ENCODE measurements around the gene ZNF709.
"Not testable (repeated sequence)": the region's sequence is repeated elsewhere in the genome, so short reads cannot be mapped to it uniquely, and the experiment has no call there.

ZNF709 gene

GRCh38 chr19:12484371-12485051, at the start of gene ZNF709:
TSS of gene ZNF709 (minus strand) at chr19:12484816. CDS start at chr19:12484657, 159 bp downstream.
- peak; percentile 92 for DNase-seq

DNA sequence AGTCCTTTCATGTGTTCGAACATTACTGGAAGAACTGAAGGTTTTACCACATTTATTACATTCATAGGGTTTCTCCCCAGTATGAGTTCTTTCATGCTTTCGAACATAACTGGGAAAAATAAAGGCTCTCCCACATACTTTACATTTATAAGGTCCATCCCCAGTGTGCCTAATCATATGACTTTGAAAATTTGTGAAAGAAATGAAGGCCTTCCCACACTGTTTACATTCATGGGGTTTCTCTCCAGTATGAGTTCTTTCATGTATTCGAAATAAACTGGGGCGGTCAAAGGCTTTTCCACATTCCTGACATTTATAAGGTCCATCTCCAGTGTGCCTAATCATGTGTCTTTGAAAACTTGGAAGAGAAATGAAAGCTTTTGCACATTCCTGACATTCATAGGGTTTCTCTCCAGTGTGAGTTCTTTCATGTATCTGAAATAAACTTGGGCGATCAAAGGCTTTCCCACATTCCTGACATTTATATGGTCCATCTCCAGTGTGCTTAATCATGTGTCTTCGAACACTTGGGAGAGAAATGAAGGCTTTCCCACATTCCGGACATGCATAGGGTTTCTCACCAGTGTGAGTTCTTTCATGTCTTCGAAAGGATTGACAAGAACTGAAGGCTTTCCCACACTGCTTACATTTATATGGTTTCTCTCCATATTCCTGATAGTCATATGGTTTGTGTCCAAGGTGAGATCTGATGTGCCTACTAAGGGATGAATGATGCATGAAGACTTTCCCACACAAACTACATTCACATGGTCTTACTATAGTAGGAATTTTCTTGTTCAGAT, 42.6 kb upstream of the ZNF709 start:
- peak; percentile 47 for DNase-seq

DNA sequence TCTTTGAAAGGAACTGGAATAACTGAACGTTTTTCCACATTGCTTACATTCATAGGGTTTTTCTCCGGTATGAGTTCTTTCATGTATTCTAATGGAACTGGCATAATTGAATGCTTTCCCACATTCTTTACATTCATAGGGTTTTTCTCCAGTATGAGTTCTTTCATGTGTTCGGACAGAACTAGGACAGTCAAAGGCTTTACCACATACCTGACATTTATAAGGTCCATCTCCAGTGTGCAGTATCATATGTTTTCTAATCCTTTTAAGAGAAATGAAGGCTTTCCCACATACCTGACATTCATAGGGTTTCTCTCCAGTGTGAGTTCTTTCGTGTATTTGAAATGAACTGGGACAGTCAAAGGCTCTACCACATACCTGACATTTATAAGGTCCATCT, 41.9 kb upstream of the ZNF709 start:
- no peak for DNase-seq

DNA sequence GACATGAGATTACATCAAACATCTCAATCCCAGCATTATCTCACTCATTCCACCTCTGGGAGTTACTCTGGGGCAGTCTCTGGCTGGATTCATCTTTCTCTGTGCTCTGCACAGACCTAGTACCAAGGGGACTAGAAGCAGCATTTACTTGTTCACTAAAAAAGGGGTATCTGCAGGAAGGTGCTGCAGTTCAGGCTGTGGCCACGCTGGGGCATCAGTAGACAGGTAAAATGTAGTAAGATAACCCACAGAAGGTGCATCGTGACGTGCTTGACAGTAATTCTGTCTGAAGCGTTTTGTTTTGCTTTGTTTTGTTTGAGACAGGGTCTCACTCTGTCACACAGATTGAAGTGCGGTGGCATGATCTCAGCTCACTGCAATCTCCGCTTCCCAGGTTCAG, 37.4 kb upstream of the ZNF709 start:
- DNase-seq: no peak

DNA sequence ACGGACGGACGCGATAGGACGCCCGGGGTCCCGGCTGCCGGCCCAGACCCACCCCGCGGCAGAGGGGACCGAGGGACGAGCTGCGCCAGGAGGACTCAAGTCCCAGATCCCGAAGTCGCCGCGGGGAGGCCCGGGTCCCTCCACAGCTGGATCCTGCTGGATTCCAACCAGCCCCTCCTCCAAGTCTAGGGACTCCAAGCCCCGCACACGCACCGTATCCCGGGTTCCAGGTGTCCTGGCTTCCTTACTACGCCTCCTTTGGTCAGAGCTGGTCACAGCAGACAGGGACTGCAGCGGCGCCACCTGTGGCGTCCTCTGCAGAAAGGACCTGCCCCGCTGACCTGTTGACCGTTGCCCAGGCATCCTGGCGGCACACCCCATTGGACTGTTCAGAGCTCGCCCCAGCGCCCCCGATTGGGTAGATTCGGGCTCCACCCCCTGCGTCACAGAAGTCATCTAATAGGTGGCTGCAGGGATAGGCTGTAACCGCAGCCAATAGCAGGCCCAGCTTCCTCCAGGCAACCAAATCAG, 29.0 kb upstream of the ZNF709 start:
- DNase-seq: no peak

DNA sequence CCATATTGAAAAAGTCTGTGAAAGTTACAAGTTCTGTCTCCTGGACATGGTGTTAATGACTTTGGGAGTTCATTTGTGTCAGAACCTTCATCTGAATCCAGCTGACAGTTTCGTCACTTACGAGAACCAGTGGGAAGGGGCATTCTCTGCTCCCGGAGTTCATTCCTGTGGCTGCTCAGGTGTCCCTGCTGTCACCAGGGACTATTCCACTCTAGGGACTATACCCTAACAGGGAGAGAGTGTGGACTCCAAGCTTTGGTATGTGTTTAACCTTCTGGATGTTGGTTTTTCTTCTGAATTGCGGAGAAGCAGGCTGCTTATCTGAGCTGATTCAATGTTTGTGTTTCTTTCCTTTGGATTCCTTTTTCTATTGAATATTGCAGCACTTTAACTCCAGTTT, 12.4 kb upstream of the ZNF709 start:
- no peak for DNase-seq

DNA sequence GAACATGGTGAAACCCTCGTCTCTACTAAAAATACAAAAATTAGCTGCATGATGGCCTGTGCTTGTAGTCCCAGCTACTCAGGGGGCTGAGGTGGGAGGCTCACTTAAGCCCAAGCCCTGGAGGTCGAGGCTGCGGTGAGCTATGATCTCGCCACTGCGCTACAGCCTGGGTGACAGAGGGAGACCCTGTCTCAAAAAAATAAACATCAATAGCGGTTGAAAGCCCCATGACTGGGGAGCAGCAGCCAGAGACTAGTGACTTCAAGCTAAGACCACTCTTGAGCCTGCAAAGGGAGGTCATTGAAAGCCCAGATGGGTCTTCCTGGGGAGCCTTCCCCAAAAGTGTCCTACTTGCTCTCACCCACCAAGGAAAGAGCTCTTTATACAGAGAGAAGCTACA, 11.9 kb upstream of the ZNF709 start:
- DNase-seq: no peak

DNA sequence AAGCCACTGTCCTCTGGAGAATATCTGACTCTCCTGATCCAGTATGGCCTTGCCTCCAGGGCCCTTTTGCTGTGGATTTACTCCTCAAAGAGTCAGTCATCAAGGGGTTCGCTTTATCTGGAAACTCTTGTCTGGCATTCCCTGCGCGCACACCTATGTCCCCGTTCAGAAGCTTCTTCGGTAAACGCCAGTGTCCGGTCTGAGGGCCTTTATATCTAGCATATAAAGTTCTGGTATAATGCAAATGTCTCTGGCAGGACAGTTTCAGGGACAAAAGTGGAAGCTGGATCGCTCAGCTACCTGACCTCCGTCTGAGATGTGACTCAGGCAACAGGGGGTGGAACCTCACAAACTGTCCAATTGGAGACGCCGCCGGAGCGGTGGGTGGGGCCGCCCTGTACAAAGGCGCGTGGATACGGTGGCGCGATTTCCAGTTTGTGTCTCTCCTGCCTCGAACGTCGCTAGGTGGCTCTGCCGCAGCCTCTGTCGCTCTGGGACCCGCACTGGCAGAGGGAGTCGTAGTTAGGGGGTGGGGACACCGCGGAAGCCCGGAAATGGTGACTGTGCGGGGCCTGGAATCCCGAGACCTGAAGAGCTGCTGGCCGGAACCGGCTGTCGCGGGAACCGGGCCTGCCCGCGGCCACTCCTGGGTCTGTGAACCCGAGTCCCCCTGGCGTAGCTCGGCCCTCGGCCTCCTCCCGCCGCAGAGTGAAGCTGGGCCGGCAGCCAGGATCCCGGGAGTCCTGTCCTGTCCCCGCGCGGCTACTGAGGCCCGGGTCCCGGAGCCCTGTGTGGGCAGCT, 10.6 kb upstream of the ZNF709 start:
- peak; percentile 98 for DNase-seq

DNA sequence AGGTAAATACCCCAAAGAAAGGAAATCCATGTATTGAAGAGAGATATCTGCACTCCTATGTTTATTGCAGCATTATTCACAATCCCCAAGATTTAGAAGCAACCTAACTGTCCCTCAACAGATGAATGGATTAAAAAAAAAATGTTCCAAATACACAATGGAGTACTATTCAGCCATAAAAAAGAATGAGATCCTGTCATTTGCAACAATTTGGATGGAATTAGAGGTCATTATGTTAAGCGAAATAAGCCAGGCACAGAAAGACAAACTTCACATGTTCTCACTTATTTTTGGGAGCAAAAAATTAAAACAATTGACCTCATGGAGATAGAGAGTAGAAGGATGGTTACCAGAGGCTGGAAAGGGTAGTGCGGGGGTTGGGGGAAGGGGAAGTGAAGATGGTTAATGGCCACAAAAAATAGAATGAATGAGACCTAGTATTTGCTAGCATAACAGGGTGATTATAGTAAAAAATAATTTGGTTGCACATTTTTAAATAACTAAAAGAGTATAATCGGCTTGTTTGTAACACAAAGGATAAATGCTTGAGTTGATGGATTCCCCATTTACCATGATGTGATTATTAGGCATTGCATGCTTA, 9.7 kb upstream of the ZNF709 start:
- no peak for DNase-seq

- DNase-seq: not testable (repeated sequence)
These were observed 1.7 kb upstream of the ZNF709 start for GRCh38 chr19:12486265-12486783.

DNA sequence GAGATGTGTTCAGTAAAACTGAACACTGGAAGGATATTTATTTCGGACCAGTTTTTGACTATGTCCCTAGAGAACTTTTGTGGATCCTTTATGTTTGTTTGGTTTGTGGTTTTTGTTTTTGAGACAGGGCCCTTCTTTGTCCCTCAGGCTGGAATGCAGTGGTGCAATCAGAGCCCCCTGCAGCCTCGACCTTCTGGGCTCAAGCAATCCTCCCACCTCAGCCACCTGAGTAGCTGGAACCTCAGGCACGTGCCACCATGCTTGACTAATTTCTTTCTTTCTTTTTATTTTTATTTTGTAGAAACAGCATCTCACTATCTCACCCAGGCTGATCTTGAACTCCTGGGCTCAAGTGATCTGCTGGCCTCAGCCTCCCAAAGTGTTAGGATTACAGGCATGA, 955 bp upstream of the ZNF709 start:
- no peak for DNase-seq

- no peak for DNase-seq
These were observed 418 bp upstream of the ZNF709 start for GRCh38 chr19:12485052-12485416.

GRCh38 chr19:12484011-12484370, 625 bp downstream of the ZNF709 start:
- DNase-seq: no peak

DNA sequence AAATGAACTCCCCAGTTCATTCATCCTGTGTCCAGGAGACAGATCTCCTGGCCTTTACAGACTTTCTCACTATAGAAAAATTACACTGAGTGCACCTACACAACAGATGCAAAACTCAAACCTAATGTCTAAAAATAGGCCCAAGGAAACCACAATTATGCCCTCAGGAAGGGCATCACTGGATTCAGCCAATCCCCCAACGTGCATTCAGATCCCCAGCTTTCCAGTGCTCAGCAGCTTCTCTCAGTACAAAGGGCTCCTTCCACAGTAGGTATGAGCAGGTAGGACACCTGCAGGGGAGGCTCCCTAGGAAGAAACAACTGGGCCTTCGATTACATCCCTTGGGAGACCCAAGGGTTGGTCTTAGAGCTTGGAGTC, 2.1 kb downstream of the ZNF709 start:
- no peak for DNase-seq

DNA sequence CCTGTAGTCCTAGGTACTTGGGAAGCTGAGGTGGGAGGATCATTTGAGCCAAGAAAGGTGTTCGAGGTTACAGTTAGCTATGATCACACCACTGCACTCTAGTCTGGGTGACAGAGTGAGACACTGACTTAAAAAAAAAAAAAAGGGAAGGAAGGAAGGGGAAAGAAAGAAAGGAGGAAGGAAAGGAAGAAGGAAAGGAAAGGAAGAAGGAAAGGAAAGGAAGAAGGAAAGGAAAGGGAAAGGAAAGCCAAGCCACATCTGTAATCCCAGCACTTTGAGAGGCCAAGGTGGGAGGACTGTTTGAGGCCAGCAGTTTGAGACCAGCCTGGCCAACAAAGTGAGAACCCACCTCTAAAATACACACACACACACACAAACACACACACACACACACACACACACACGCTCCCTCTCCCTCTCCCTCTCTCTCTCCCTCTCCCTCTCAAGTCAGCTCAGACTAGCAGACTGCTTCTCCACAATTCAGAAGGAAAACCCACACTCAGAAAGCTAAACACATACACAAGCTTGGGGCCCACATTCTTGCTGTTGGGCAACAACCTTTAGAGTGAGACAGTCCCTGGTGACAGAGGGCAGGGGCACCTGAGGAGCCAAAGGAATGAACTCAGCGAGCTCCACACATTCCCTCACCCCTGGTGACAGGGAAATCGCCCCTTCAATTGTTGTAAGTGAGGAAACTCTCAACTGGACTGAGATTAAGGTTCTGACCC, 2.7 kb downstream of the ZNF709 start:
- DNase-seq: no peak

DNA sequence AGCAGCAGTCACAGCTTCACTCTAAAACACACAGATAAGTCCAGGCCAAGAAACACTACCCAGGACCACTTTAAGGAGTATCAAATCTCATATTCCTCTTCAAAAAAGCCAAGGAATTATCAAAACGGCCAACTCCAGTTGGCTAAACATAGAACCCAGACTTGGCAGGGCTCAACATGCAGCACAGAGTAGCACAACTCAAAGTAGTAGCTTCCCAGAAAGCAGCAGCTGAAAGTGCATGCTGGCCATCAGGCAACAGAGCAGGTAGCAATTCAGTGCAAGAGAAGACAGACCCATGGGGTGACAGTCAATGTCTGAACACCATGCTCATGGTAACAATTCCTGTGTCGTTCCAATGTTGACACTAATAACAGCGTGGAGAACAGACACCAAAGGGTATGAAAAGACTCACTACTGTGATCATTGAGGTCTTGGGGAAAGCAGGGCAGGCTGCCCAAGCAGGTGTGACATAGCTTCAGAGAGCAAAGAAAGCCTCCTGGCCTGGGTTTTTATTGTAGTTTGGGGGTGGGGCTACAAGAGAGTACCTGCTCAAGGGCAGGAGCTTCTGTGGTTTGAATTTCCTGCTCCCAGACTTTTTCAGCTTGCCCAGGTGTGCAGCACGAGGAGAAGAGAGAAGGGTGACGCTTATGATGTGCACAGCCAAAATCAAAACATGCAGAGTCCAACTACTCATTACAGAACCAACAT, 6.2 kb downstream of the ZNF709 start:
- no peak for DNase-seq

DNA sequence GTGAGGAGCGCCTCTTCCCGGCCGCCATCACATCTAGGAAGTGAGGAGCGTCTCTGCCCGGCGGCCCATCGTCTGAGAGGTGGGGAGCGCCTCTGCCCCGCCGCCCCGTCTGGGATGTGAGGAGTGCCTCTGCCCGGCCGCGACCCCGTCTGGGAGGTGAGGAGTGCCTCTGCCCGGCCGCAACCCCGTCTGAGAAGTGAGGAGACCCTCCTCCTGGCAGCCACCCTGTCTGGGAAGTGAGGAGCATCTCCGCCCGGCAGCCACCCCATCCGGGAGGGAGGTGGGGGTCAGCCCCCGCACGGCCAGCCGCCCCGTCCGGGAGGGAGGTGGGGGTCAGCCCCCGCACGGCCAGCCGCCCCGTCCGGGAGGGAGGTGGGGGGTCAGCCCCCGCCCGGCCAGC, 17.0 kb downstream of the ZNF709 start:
- DNase-seq: not testable (repeated sequence)

- no peak for DNase-seq
These were observed 19.4 kb downstream of the ZNF709 start for GRCh38 chr19:12465211-12465610.

- DNase-seq: no peak
These were observed 19.8 kb downstream of the ZNF709 start for GRCh38 chr19:12464769-12465168.

DNA sequence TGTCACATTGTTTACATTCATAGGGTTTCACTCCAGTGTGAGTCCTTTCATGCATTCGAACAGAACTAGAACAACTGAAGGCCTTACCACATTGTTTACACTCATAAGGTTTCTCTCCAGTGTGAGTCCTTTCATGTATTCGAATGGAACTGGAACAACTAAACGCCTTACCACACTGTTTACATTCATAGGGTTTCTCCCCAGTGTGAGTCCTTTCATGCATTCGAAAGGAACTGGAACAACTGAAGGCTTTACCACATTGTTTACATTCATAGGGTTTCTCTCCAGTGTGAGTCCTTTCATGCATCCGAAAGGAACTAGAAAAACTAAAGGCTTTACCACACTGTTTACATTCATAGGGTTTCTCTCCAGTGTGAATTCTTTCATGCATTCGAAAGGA, 20.5 kb downstream of the ZNF709 start:
- not testable (repeated sequence) for DNase-seq

- DNase-seq: no peak
These were observed 31.1 kb downstream of the ZNF709 start for GRCh38 chr19:12453495-12453894.

GRCh38 chr19:12450844-12451243, 33.8 kb downstream of the ZNF709 start:
- DNase-seq: no peak
